AML-193 (cell line): Measurements from ENCODE around the gene NCAPD3.

Source experiments
- DNase-seq, 2 experiments: peaks; one replicate each; lab custom pipeline; 2025; lab: John Stamatoyannopoulos, UW

NCAPD3 gene

DNA sequence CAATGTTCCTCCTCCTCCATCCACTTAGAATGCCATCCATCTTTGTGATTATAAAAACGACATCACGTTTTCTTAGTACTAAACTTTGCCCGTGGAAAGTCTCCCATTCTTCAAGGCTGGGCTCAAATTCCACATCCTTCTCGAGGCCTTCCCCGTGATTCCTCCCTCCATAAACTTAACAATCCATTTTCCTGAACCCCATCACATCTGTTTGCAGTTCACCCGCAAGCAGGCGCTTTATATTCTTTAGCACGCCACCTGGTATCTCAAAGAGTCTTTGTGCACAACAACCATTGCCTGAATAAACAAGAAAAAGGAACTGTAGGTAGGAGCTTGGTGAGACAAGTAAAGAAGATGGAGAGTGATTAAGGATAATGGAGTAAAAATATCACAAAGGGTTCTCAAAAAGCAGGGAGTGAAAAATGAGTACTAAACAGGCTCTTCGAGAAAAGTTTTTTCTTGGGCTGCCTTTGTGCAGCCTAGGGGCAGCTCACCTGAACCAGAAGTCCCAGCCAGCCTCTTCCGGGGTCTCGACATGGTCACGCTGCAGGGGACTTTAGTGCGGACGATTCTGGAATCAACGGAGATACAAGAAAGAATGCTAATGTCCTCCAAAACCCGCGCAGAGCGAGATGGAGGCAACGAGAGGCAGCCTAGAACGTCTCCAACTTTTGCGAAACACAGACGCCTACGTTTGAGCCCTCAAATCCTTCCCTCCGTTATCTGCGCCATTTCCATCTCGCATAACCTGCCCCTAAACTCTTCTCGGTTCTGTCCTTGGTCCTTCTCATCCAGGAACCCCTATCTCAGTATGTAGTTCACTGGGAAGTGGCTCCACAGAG is 28.8 kb upstream of the NCAPD3 start:
- peak; percentile 29 to 43 for DNase-seq

DNA sequence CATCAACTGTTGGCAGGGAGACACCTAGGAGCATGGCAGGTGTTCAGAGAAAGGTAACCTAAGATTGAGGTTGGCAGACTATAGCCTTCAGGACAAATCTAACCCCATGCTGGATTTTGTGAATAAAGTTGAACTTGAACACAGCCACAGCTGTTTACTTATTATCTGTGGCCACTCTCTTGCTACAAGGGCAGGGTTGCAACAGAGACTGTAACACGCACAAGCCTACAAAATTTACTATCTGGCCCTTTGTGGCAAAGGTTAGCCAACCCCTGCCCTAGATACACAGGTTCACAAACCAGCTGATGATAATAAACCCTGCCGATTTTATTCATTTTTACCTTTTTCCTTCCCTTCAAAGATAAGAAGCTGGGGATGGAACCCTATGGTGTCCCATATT is 26.9 kb upstream of the NCAPD3 start:
- DNase-seq, result no peak

DNA sequence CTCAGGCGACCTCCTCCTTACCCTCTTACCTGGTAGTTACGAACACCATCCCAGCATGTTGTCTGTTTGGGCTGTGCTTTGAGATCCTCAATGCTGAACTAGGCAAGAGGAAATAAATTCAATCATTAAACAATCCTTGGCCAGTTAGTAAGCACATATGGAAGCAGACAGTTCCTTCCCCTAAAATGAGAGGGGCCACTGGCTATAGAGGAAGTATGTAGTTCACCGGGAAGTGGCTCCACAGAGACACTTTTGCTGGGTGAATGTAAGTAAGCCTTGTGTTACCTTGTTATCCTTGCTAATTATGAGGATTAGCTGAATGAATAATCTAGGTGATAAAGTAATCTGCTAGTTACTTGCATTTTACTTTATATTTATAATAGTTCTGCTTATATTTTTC is 26.5 kb upstream of the NCAPD3 start:
- peak; percentile 26 to 36 for DNase-seq

DNA sequence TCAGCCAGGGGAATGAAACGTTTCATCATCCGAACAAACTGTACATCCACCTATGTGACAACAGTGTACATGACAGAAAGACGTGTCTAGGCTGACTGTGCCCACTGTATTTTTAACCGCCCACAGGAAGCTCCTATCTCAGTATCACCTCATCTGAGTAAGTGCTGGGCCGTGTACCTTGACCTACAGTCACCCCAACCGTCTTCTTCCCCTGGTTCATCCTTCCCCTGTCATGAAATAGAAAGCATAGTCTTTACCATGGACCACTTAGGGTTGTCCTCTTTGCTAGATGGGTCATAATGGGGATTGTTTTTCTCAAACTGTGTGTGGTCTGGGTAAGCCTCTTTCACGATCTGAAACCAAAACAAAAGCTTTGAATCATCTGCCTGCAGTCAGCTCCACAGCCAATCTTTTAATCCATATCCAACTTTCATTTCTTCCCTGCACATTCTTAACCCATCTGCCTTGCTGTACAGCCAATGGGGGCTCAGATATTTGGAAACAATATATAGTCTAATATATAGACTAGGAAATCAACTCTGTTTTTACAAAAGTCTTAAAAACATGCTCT is 25.2 kb upstream of the NCAPD3 start:
- no peak for DNase-seq

DNA sequence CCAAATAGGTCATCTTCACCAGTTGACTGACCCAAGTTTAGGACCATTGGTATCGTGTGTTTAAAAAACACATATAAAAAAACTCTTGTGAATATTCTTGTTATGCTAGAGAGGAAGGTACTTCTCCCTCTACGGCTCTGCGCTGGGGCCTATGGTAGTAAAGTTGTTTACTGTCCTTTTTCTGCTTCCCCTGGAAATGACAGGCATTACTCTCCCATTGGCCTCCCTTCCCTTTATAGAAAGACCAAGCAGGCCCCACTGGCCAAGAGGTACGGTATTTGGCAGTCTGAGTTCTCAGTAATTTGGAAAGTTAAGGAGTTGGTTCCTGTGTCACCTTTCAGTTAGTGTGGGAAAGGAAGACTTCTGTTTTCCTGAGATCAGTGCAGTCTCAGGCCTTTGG is 22.9 kb upstream of the NCAPD3 start:
- no peak for DNase-seq

DNA sequence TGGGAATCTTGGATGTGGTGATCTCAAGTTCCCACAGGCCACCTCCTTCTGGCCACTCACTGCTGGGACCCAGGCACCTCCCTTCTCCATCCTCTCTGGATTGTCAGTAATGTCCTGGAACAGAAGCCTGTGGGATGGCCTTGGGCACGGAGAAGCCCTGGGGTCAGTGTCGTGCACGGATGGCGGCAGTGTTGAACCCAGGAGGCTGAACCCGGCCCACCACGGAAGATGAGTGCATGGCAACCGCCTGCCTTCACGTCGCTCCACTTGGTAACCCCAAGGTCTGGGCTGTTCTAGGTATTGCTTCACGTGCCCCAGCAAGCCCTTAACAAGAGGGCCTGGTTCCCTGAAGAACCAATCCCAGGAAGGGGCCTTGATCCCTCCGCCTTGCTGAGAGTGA is 22.3 kb upstream of the NCAPD3 start:
- no peak for DNase-seq

DNA sequence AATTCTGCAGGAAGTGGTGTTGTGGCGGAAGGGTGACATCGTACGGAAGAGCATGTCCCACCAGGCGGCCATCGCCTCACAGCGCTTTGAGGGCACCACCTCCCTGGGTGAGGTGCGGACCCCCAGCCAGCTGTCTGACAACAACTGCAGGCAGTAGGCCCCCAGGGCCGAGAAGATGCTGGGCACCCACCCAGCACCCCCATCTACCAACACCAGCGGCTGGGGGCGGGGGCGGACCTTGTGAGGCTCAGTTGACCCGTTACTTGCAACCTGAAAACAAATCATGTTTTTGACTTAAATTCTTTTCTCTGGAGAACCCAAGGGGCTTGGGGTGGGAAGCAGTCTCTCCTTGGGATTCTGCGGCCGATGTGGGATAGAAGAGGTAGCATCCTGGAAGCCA is 21.7 kb upstream of the NCAPD3 start:
- no peak for DNase-seq

DNA sequence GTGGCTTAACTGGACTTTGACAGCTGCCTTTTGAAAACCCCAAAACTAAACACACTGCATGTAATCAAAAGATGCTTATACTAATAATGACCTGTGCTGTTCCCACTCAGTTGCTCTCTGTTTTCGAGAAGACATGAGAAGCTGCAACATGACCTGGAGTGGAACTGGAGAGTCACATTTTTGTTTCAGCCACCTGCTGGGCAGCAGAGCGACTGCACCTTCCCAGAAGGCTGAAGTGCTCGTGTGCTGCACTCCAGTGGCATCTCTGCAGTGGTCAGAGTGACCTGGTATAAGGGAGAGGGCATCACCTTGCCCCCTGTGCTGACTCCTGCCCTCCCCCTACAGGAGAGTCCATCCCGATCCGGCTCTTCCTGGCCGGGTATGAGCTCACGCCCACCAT is 20.8 kb upstream of the NCAPD3 start:
- DNase-seq, result peak; percentile 30 to 50

DNA sequence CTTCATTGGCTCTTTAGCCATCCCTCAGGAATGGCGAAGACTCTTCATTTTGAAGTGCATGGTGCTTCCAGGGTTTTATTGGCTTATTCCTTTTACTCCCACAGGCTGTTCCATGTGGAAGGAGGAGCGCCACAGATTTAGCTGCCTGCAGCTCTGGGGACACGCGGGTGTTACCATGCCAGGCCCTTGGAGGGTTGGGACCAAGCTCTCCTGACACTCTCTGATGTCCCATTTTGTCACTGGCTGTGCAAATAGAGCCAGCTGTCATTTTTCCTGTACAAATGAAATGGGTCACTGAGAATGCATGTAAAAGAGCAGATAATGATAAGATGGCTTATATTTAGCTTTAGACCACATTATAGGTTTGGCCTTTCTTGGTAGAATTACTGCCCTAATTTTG is 20.1 kb upstream of the NCAPD3 start:
- no peak for DNase-seq

DNA sequence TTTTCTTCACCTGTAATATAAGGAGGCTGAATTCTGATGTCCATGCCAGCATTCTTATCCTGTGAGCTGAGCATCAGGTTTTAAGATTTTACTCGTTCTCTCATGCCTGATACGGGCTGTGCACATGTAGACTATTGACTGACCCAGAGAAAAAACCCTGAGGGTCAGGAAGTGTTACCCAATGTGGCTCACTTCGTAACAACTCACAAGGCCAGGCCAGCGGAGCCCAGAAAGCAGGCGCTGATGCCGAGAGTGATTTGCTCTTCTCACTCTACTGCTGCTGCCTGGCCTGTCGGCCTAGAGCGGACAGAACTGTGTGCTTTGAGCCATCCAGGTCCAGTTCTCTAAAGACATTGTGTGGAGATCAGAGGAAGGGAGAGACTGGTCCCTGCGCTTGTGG is 18.6 kb upstream of the NCAPD3 start:
- peak; percentile 44 to 61 for DNase-seq

DNA sequence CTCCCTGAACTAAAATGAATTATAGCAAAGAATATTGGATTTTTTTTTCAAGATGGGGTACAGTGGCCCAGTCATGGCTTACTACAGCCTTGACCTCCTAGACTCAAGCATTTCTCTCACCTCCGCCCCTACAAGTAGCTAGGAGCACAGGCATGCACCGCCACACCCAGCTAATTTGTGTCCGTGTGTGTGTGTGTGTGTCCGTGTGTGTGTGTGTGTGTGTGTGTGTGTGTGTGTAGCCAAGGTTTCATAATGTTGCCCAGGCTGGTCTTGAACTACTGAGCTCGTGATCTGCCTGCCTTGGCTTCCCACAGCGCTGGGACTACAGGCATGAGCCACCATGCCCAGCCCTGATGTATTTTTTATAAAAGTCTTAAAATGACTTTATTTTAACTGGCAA is 16.8 kb upstream of the NCAPD3 start:
- DNase-seq, result no peak

DNA sequence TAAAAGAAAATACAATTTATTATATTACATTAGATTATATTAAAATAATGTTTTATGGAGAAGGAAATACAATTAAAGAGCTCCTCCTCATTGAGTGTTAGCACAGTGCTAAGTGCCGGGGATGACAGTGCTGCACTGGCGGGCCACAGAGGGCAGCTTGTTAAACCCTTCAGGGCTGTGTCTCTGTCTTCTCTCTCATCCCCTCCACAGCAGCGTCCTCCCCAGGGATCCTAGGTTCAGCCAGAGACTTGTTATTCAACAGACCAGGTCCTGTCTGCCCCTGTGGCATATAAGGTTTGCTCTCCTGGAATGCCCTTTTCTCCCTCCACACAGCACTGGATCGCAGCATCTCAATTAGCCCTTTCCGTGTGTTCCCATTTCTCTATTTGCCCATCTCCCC is 15.2 kb upstream of the NCAPD3 start:
- DNase-seq, result no peak

DNA sequence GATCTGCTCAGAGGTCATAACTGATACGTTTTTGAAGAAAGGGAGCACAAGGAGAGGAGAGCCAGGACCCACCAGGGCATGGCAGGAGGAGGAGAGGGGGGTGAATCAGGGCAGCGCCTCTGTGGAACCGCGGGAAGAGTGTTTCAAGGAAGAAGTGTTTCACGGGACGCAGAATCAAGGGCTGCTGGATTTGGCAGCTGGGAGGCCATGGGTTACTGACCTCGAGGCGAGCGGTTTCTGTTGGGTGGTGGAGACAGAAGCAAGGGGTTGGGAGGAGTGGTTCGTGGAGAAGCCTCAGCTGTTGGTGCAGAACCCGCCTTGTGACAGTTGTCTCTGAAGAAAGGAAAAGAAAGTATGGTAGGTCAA is 13.8 kb upstream of the NCAPD3 start:
- no peak for DNase-seq

DNA sequence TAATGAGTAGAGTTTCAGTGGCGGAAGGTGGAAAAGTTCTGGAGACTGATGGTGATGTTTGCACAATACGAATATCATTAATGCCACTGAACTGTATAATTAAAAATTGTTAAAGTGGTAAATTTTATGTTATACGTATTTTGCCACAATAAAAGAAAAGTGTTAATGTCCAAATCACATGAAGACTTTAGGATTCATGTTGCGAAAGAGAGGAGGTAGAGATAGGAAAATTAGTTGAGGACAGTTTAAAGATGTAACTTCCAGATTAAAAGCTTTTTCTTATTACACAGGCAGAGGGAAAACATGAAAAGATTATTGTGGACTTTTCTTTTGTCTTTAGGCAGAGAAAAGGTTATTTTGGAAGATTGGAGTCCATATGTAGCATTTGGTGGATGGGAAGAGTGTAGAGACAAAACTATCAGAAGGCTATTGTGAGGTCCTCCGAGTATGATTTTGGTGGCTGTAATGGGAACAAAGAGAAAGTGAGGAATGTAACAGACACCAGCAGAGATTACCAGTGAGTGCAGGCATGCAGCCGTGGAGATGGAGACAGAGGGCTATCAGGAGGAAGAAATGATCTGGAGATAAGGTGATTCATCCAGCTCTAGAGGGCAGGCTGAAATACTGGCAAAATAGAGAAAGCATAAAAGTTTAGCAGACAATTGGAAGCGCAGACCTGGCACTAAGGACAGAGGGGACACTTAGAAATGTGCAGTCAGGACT is 13.2 kb upstream of the NCAPD3 start:
- no peak for DNase-seq

DNA sequence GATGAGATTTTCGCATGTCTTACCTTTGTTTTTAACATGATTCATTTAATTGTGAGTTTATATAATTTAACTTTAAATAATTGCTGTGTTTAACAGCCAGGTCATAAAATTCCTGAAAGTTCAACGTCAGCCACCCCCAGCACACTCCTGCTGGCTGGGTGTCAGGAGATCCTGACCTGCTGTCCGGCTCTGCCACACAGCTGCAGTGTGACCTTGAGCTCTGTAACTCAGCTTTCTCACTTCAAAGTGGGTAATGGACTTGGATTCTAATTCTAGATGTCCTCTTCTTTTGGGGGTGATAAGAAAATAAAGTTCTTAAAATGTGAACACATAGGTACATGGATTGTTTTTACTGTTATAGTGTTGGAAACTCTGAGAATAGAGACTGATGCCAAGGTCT is 11.6 kb upstream of the NCAPD3 start:
- no peak for DNase-seq

DNA sequence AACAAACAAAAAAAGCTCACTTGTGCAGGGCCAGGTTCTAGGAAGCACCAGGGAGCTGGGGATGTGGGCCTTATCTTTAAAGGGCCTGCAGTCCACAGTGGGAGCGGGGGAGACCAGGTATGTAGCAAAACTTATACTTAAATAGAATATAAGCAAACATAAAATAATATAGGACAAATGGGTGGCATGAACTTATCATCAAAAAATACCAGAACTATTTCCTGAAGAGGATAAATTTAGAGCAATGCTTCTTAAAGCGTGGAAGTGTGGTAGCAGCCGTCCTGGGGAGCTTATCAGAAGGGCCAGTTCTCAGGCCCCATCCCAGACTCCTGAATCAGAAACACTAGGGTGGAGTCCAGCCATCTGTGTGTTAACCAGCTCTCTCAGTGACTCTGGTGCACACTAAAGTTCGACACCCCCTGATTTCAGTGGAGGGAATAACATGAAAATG is 10.0 kb upstream of the NCAPD3 start:
- DNase-seq, result no peak

DNA sequence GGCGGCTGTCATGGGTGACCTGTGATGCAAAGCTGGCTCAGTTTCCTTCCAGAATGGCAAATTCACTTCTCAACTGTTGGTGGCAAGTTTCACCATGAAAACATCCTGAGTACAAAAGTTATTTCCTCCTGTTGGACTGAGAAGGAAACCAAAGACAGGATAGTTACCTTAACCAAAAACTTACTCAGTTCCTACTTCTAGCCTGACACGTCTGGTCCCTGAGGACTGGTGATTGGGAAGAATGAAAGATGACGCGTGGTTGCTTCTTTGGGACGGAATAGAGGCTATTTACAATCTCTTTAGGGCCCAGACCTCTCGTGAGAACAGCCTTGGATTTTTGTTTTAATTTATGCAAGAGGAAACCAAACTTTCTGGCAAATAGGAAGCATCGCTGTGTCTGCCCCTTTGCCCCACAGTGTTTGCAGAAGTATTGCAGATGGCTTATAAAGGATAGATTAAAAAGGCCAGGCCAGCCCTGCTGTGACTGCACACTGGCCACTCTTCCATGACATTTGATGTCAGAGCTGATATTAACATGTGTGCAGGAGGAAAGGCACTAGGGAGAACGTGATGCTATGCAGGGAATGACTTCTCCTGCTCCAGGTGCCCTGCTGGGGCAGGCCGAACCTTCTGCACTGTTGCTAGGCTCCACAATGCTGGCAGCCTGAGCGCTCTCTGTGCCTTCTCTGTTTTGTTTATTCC is 8.3 kb upstream of the NCAPD3 start:
- DNase-seq, result peak; percentile 44 to 52

DNA sequence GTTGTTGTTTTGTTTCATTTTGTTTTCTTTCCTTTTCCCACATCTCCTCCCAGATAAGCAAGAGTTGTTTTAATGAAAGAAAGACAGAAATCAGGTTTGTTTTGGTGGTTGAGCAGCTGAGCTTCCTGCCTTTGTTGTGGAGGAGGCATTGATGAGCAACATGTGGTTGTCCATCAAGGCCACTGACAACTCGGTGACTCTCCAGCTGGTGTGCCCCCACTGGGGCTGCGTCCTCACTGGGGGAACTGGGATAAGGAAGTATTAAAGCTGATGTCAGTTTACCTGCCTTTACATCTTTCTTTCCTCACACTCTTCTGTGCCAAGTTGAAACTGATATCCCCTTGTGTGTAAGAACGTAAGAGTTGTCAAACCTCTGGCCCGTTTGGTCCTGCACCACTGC is 6.6 kb upstream of the NCAPD3 start:
- DNase-seq, result no peak

DNA sequence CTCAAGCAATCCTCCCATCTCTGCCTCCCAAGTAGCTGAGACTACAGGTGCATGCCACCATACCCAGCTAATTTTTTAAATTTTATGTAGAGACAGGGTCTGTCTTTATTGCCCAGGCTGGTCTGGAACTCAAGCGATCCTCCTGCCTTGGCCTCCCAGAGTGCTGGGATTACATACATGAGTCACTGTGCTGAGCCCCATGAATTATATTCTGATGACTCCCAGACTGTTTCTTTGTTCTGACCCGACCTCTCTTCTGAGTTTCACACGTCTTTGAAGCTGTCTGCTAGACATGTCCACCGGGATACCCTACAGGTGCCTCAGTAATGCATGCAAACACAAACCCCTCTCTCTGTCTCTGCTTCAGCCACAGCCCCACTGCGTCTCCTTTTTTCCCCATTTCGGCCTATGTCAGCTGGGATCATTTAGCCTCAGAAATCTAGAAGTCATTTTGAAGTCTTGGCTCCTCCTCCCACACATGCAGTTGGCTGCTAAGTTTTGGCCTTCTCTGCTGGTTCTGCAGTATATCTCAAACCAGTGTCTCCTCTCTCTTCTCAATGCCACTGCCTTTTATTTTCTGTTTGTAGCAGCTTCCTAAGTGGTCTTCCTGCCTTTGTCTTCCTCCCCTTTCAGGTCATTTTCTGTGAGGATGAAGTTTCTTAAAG is 5.5 kb upstream of the NCAPD3 start:
- DNase-seq, result no peak

DNA sequence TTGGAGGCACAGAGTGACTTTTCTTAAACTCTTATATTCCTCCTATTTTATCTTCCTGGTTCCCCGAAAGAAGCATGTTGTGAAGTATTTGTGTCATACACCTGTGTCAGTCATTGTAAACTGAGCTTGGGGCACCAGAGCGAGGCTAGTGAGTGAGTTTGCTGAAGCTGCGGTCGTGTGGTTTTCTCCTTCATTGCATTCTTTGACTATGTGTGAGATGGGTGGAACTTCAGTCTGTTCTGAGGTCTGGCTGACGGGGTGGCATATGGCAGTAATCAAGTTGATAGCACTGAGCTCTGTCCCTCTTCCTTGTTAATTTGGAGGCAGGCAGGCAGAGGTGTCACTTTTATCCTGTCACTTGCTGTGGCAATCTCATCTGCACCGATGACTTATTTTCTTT is 4.9 kb upstream of the NCAPD3 start:
- peak; percentile 8 to 32 for DNase-seq

DNA sequence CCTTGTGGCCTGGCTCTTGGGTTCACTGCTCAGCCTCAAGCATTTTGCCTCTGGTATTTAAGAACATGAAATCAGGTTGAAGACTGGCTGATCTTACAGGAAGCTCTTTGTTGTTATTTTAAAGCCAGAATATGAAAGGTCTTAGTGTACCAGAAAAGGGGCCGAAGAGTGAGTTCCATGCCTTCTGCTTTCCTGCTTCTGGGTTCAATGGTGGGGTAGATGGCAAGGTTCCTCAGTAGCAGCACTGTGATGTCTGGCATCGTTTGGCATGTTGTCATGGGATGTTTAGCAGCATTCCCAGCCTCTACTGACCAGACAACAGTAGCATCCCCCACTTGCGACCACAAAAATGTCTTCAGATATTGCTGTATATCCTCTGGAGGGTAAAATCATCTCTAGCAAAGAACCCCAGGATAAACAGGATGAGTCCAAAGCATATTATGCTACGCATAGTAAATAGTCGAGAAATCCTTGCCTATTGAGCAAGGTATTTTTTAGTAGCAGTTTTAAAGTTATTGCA is 3.1 kb upstream of the NCAPD3 start:
- no peak for DNase-seq
